RWPE2 (cell line): ENCODE data around the gene GRM3.

Experiments used
- ATAC-seq: fragments of 200-7000 bp; cut with Tn5 transposase; 3 replicates; pipeline ENCODE4 v1.9.1; 2021; ENCODE audit warnings: low read depth
- DNase-seq: peaks from one replicate; pipeline ENCODE4 v3.0.0-alpha.2; 2020; ENCODE audit warnings: low spot score
- H3K27ac ChIP-seq: fragments of 450-650 bp; 2 replicates; pipeline ENCODE4 v1.5.1; 2017; ENCODE audit warnings: mild to moderate bottlenecking; ENCODE audit not compliant: poor library complexity, severe bottlenecking
- H3K27me3 ChIP-seq: fragments of 250-450 bp; sonication (Bioruptor Pico); 2 replicates; pipeline ENCODE4 v1.5.1; 2021; ENCODE audit warnings: mild to moderate bottlenecking, moderate library complexity; ENCODE audit not compliant: insufficient read depth, poor library complexity, severe bottlenecking
- H3K36me3 ChIP-seq: fragments of 250-450 bp; sonication (Bioruptor Pico); 2 replicates; pipeline ENCODE4 v1.5.1; 2020; ENCODE audit warnings: low read depth, mild to moderate bottlenecking, moderate library complexity
- H3K4me1 ChIP-seq: fragments of 250-450 bp; sonication (Bioruptor Pico); 2 replicates; pipeline ENCODE4 v1.5.1; 2021; ENCODE audit warnings: mild to moderate bottlenecking, moderate library complexity; ENCODE audit not compliant: insufficient read depth, poor library complexity, severe bottlenecking
- H3K4me3 ChIP-seq: fragments of 250-450 bp; sonication (Bioruptor Pico); 2 replicates; pipeline ENCODE4 v1.5.1; 2021; ENCODE audit warnings: mild to moderate bottlenecking, moderate library complexity; ENCODE audit not compliant: severe bottlenecking
- H3K9me3 ChIP-seq: fragments of 250-450 bp; sonication (Bioruptor Pico); 2 replicates; pipeline ENCODE4 v1.5.1; 2021; ENCODE audit warnings: mild to moderate bottlenecking, moderate library complexity; ENCODE audit not compliant: severe bottlenecking
- TF ChIP-seq, protein P1 (sequence below): fragments of 450-650 bp; IDR thresholded peaks from one replicate; pipeline ENCODE4 v1.5.1; 2017; ENCODE audit warnings: mild to moderate bottlenecking, moderate library complexity; ENCODE audit not compliant: poor library complexity, severe bottlenecking

The GRM3 gene

GRCh38 chr7:86884152-86884551 lies 240.4 kb downstream of the GRM3 start:
- Histone ChIP-seq H3K27me3 (no peaks in the 10 kb centered on the region), H3K27ac (no peak overlapping the region), H3K4me1 (no peaks in the 10 kb centered on the region), H3K9me3 (no peaks in the 10 kb centered on the region), H3K36me3 (no peaks in the 10 kb centered on the region; the same call in 1 of the 2 replicates), H3K4me3 (no peak overlapping the region)
- ATAC-seq (no peak), DNase-seq (no peak)
- TF ChIP-seq, protein P1, sequence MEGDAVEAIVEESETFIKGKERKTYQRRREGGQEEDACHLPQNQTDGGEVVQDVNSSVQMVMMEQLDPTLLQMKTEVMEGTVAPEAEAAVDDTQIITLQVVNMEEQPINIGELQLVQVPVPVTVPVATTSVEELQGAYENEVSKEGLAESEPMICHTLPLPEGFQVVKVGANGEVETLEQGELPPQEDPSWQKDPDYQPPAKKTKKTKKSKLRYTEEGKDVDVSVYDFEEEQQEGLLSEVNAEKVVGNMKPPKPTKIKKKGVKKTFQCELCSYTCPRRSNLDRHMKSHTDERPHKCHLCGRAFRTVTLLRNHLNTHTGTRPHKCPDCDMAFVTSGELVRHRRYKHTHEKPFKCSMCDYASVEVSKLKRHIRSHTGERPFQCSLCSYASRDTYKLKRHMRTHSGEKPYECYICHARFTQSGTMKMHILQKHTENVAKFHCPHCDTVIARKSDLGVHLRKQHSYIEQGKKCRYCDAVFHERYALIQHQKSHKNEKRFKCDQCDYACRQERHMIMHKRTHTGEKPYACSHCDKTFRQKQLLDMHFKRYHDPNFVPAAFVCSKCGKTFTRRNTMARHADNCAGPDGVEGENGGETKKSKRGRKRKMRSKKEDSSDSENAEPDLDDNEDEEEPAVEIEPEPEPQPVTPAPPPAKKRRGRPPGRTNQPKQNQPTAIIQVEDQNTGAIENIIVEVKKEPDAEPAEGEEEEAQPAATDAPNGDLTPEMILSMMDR: no peak

GRCh38 chr7:86889501-86889900 lies 245.8 kb downstream of the GRM3 start:
- ATAC-seq (no peak), DNase-seq (no peak)
- TF ChIP-seq, protein P1: no peak
- no peak overlapping the region for H3K27ac ChIP-seq
- H3K27me3 ChIP-seq: no peaks in the 10 kb centered on the region
- H3K4me3 ChIP-seq: no peak overlapping the region
- H3K4me1 ChIP-seq: no peaks in the 10 kb centered on the region
- no peaks in the 10 kb centered on the region for H3K9me3 ChIP-seq
- peaks cover 7% of the 10 kb centered on the region; the same call in 1 of the 2 replicates for H3K36me3 ChIP-seq

- Histone ChIP-seq H3K27me3 (no peaks in the 10 kb centered on the region), H3K36me3 (peaks cover 19% of the 10 kb centered on the region), H3K4me3 (no peak overlapping the region), H3K4me1 (no peaks in the 10 kb centered on the region), H3K27ac (no peak overlapping the region), H3K9me3 (no peaks in the 10 kb centered on the region)
- TF ChIP-seq, protein P1: no peak
- DNase-seq: no peak
- no peak for ATAC-seq
Measured at GRCh38 chr7:86898171-86898570, 254.5 kb downstream of the GRM3 start.

DNA sequence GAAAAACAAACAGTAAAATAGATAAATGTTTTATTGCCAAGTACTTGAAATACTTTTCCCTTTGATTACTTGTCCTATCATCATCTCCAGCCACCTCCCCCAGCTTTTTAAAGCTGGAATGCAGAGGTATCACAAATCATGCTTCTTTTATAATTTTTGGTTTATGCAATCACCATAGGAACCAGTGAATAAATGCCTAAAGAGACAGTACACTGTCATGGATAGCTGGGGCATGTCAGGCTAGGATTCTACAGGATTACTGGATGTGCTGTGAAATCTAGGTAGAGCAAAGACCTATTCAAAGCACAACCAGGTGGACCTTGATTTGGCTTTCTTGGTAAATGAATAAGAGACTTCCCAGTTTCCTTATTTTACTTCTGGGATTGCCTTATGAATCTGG lies 257.2 kb downstream of the GRM3 start:
- no peaks in the 10 kb centered on the region for H3K9me3 ChIP-seq
- H3K27me3 ChIP-seq: no peaks in the 10 kb centered on the region
- no peak overlapping the region for H3K27ac ChIP-seq
- ATAC-seq (no peak), DNase-seq (no peak)
- TF ChIP-seq, protein P1: no peak
- H3K4me3 ChIP-seq: no peak overlapping the region
- peaks cover 10% of the 10 kb centered on the region for H3K36me3 ChIP-seq
- no peaks in the 10 kb centered on the region for H3K4me1 ChIP-seq

DNA sequence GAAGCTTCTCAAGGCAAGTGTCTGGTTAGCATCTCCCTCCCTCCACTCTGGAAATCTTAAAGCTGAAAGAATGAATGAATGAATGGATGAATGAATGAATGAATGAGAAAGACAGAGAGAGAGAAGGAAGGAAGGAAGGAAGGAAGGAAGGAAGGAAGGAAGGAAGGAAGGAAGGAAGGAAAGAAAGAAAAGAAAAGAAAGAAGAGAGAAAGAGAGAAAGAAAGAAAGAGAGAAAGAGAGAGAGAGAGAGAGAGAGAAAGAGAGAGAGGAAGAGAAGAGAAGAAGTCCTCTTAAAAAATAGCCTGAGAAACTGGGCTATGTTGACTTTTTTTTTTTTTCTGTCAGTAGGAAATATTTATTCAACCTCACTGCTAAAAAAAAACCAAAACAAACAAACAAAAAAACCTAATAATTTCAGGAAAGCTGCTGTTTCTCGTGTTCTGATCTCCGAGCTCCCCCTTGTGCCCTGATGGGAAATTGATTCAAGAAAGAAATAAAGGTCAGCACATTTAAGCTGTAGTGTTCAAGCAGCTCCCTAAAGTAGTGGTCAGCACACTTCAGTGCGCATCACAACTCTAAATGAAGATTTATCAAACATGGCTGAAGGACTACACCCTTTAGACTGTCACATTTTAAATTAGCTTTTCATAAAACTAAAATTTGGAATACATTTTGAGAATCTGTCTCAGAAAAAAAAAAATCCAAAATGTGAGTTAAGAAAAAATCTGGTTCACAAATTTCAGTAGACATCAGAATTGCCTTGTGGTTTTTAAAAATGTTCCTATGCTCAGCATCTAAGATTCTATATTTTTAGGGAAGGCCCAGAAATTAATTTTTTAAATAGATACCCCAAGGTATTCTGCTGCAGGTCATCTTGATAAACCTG lies 261.5 kb downstream of the GRM3 start:
- Histone ChIP-seq H3K27ac (no peak overlapping the region), H3K4me3 (no peak overlapping the region), H3K9me3 (no peaks in the 10 kb centered on the region), H3K36me3 (peaks cover 4% of the 10 kb centered on the region; the same call in 1 of the 2 replicates), H3K4me1 (no peaks in the 10 kb centered on the region), H3K27me3 (no peaks in the 10 kb centered on the region)
- TF ChIP-seq, protein P1: peak; percentile 70
- ATAC-seq (no peak), DNase-seq (no peak)
